ENCODE measurements around the gene KLHL17.

Gene KLHL17

DNA sequence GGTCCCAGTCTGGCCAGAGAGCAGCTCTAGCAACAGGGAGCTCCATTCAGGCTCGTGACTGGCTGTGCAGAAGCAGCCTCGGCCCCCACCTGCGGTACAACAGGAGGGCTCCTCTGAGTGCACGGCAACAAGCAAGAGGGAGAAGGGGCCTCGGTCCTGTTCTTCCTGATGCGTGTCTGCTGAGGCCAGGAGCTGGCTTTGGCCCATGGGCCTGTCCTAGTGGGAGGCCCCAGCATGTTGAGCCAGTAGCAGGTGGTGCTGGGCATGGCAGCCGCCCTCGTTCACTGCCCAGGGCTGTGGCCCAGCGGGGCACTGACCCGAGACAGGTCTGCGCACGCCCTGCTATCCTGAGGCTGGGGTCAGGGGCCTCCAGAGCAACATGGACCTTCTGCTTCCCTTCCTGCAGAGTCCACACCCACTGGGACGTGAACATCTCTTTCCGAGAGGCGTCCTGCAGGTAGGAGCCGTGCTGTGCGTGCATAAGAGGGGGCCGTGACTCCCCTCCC lies 29.7 kb upstream of the KLHL17 start:
- TF ChIP-seq, protein P1, sequence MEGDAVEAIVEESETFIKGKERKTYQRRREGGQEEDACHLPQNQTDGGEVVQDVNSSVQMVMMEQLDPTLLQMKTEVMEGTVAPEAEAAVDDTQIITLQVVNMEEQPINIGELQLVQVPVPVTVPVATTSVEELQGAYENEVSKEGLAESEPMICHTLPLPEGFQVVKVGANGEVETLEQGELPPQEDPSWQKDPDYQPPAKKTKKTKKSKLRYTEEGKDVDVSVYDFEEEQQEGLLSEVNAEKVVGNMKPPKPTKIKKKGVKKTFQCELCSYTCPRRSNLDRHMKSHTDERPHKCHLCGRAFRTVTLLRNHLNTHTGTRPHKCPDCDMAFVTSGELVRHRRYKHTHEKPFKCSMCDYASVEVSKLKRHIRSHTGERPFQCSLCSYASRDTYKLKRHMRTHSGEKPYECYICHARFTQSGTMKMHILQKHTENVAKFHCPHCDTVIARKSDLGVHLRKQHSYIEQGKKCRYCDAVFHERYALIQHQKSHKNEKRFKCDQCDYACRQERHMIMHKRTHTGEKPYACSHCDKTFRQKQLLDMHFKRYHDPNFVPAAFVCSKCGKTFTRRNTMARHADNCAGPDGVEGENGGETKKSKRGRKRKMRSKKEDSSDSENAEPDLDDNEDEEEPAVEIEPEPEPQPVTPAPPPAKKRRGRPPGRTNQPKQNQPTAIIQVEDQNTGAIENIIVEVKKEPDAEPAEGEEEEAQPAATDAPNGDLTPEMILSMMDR (IDR thresholded peaks at IDR 0.05) = no peak

- TF ChIP-seq, protein P1 (IDR thresholded peaks at IDR 0.05) = no peak
These were observed 28.8 kb upstream of the KLHL17 start for GRCh38 chr1:931380-932172.

- TF ChIP-seq, protein P1 (IDR thresholded peaks at IDR 0.05) = no peak
These were observed 28.2 kb upstream of the KLHL17 start for GRCh38 chr1:932173-932510.

- TF ChIP-seq, protein P1 (IDR thresholded peaks at IDR 0.05) = no peak
These were observed 27.4 kb upstream of the KLHL17 start for GRCh38 chr1:932776-933602.

DNA sequence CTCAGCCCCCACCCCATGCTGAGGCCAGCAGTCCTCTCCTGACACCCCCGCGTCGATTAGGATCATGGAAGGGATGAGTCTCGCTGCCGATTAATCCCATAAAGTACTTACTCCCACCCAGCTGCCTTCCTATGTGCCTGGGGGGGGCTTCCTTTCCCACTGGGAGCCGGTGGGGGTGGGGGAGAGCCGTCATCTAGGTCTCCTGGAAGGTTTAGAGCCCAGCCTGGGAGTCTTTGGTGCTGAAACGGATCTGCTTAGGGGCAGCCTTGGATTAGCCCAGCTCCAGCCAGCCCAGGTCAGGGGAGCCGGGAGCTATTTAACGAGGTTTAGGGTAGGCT lies 26.8 kb upstream of the KLHL17 start:
- TF ChIP-seq, protein P1 (IDR thresholded peaks at IDR 0.05) = no peak

GRCh38 chr1:934991-935750 lies 25.2 kb upstream of the KLHL17 start:
- TF ChIP-seq, protein P1 (IDR thresholded peaks at IDR 0.05) = no peak

DNA sequence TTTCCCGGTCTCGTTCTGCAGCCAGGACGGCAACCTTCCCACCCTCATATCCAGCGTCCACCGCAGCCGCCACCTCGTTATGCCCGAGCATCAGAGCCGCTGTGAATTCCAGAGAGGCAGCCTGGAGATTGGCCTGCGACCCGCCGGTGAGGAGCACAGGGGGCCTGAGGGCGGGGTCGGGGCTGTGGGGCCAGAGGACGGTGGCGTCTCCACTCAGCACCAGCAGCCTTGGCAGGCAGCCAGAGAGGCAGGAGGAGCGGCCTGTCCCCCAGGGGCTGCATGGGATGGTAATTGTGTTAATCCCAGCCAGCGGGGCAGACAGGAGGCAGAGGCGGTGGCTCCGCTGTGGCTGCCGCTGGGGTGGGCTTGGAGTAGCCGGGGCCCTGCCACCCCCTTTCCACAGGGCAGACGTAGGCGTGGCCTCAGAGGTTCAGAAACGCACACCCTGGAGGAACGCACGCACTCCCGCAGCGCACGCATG lies 24.6 kb upstream of the KLHL17 start:
- TF ChIP-seq, protein P1 (IDR thresholded peaks at IDR 0.05) = no peak

All from LNCAP (cell line).